SK-N-SH treated with all-trans-retinoic acid at 6 μM for 48 hours (cell line): Measurements from ENCODE around the gene GIPC3.

Experiments
- ARNTL ChIP-seq: fragments of 450-650 bp; formaldehyde crosslinking; IDR thresholded peaks from 2 replicates; pipeline ENCODE4 v1.5.0; 2020; ENCODE audit warnings: low read depth, mild to moderate bottlenecking, moderate library complexity, borderline replicate concordance
- CSDC2 ChIP-seq: fragments of 250-450 bp; sonication (Bioruptor Pico); IDR thresholded peaks from 2 replicates; pipeline ENCODE4 v1.5.0; 2020; ENCODE audit warnings: mild to moderate bottlenecking, moderate library complexity
- ISL1 ChIP-seq: fragments of 250-450 bp; sonication (Bioruptor Pico); IDR thresholded peaks from 2 replicates; pipeline ENCODE4 v2.1.2; 2022; ENCODE audit warnings: mild to moderate bottlenecking, moderate library complexity
- OSR1 ChIP-seq: fragments of 250-450 bp; sonication (Bioruptor Pico); IDR thresholded peaks from 2 replicates; pipeline ENCODE4 v1.8.0; 2022; ENCODE audit warnings: moderate library complexity, mild to moderate bottlenecking, inconsistent platforms
- SNAI2 ChIP-seq: fragments of 250-450 bp; sonication (Bioruptor Pico); IDR thresholded peaks from 2 replicates; pipeline ENCODE4 v1.5.0; 2020; ENCODE audit warnings: mild to moderate bottlenecking, moderate library complexity
- TOX ChIP-seq: fragments of 250-450 bp; sonication (Bioruptor Pico); IDR thresholded peaks from 2 replicates; pipeline ENCODE4 v1.8.0; 2021; ENCODE audit warnings: mild to moderate bottlenecking, moderate library complexity, borderline replicate concordance
- ZC3H10 ChIP-seq: fragments of 250-450 bp; sonication (Bioruptor Pico); IDR thresholded peaks from 2 replicates; pipeline ENCODE4 v1.5.1; 2021; ENCODE audit warnings: mild to moderate bottlenecking, moderate library complexity
- ZFP3 ChIP-seq: fragments of 250-450 bp; sonication (Bioruptor Pico); IDR thresholded peaks from 2 replicates; pipeline ENCODE4 v1.5.0; 2020; ENCODE audit warnings: mild to moderate bottlenecking, moderate library complexity
- ZNF565 ChIP-seq: fragments of 450-650 bp; formaldehyde crosslinking; conservative IDR thresholded peaks from 2 replicates; pipeline ENCODE4 v1.5.0; 2020; ENCODE audit warnings: low read depth, mild to moderate bottlenecking, moderate library complexity
- TF ChIP-seq, protein P1 (sequence below): fragments of 250-450 bp; sonication (Bioruptor Pico); IDR thresholded peaks from 2 replicates; pipeline ENCODE4 v1.8.0; 2020; ENCODE audit warnings: mild to moderate bottlenecking, moderate library complexity, borderline replicate concordance
- TF ChIP-seq, protein P2 (sequence below): fragments of 250-450 bp; sonication (Bioruptor Pico); IDR thresholded peaks from 2 replicates; pipeline ENCODE4 v1.5.0; 2020; ENCODE audit warnings: mild to moderate bottlenecking, moderate library complexity

DNA sequence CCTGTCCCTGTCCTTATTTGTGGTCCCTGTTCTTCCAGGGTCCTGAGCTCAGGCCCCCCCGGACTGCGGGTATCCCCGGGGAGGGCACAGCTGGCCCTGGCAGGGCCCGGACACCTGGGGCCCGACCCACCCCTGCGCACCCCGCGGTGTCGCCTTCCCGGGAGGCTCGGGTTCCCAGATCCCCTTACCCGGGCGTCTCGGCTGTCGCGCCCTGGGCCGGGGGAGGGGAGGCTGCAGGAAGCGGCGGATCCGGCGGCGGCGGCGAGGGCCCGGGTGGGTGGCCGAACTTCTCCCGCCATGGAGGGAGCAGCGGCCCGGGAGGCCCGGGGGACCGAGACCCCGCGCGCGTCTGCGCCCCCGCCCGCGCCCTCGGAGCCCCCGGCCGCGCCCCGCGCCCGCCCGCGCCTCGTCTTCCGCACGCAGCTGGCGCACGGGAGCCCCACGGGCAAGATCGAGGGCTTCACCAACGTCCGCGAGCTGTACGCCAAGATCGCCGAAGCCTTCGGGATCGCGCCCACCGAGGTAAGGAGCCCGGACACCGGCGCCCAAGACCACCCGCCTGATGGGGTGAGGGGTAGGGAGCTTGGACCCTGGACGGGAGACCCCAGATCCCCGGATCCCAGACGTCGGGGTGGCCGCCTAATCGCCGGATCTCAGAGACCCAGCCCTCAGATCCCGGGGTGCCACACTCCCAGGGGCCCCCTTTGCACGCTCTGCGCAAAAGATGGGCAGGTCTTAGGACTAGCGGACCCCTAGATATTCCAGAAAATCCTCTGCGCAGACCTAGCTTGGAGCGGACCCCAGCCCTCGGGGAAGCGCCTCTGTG, at the start of gene GIPC3:
- TF ChIP-seq TOX (CRISPR knock-in tag) (no peak), ZFP3 (no peak), SNAI2 (CRISPR knock-in tag) (no peak), OSR1 (CRISPR knock-in tag) (no peak), CSDC2 (CRISPR knock-in tag) (no peak), ZNF565 (no peak), ZC3H10 (no peak), ARNTL (no peak), ISL1 (CRISPR knock-in tag) (no peak)
- TF ChIP-seq, protein P1, sequence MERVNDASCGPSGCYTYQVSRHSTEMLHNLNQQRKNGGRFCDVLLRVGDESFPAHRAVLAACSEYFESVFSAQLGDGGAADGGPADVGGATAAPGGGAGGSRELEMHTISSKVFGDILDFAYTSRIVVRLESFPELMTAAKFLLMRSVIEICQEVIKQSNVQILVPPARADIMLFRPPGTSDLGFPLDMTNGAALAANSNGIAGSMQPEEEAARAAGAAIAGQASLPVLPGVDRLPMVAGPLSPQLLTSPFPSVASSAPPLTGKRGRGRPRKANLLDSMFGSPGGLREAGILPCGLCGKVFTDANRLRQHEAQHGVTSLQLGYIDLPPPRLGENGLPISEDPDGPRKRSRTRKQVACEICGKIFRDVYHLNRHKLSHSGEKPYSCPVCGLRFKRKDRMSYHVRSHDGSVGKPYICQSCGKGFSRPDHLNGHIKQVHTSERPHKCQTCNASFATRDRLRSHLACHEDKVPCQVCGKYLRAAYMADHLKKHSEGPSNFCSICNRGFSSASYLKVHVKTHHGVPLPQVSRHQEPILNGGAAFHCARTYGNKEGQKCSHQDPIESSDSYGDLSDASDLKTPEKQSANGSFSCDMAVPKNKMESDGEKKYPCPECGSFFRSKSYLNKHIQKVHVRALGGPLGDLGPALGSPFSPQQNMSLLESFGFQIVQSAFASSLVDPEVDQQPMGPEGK = no peak
- TF ChIP-seq, protein P2, sequence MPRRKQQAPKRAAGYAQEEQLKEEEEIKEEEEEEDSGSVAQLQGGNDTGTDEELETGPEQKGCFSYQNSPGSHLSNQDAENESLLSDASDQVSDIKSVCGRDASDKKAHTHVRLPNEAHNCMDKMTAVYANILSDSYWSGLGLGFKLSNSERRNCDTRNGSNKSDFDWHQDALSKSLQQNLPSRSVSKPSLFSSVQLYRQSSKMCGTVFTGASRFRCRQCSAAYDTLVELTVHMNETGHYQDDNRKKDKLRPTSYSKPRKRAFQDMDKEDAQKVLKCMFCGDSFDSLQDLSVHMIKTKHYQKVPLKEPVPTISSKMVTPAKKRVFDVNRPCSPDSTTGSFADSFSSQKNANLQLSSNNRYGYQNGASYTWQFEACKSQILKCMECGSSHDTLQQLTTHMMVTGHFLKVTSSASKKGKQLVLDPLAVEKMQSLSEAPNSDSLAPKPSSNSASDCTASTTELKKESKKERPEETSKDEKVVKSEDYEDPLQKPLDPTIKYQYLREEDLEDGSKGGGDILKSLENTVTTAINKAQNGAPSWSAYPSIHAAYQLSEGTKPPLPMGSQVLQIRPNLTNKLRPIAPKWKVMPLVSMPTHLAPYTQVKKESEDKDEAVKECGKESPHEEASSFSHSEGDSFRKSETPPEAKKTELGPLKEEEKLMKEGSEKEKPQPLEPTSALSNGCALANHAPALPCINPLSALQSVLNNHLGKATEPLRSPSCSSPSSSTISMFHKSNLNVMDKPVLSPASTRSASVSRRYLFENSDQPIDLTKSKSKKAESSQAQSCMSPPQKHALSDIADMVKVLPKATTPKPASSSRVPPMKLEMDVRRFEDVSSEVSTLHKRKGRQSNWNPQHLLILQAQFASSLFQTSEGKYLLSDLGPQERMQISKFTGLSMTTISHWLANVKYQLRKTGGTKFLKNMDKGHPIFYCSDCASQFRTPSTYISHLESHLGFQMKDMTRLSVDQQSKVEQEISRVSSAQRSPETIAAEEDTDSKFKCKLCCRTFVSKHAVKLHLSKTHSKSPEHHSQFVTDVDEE (CRISPR knock-in tag) = no peak
